HG03432 (cell line): ENCODE results near the gene LUZP1.
"Not testable (repeated sequence)": the region's sequence is repeated elsewhere in the genome, so short reads cannot be mapped to it uniquely, and the experiment has no call there.

Experiments used
- ATAC-seq: cut with Tn5 transposase; IDR thresholded peaks from one replicate; pipeline ENCODE4 v1.9.1; 2021; ENCODE audit warnings: mild to moderate bottlenecking, moderate library complexity; ENCODE audit not compliant: unreplicated experiment

The LUZP1 gene

DNA sequence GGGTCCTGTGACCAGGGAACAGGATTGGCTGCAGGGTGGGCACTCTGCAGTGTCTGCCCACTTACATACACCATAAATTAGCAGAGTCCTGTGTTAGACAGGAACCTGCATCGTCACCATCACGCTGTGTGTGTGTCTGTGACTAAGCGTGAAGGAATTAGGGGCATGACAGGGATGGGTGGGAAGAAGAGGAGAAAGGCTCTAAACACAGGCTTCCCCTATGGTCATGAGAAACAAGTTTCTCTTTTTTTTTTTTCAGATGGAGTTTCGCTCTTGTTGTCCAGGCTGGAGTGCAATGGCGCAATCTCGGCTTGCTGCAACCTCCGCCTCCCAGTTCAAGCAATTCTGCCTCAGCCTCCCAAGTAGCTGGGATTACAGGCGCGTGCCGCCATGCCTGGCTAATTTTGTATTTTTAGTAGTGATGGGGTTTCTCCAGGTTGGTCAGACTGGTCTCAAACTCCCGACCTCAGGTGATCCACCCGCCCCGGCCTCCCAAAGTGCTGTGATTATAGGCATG, 20.3 kb upstream of the LUZP1 start:
- ATAC-seq: not testable (repeated sequence)

DNA sequence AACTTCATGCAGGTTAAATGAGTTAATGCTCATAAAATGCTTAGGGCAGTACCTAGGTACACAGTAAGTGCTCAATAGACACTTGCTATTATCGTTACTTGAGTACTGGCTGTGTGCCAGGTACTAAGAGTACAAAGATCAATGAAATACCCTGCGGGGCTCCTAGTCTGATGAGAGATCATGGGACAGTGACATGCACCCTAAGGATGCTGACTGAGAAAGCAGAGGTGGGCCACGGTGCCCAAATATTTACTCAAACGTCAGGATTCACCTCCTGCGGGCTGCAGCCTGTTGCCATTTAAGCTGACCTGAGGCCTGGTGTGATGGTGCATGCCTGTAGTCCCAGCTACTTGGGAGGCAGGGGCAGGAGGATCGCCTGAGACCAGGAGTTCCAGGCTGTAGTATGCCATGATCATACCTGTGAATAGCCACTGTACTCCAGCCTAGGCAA, 19.8 kb upstream of the LUZP1 start:
- ATAC-seq: no peak

DNA sequence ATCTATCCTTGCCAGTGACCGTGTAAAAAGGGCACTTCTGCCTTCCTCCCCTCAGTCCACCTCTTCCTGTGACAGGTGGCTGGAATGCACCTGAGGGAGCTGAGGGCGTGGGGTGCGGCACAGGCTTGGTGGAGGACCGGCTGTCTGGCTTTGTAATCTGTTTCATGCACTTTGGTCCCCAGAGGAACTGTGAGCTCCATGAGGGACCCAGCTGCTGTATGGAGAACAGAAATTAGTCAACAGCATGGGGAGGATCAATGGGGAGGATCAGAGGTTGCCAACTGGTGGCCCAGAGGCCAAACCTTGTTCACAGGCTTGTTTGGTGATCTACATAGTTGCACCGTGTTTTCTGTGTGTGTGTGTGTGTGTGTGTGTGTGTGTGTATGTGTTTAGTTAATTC, 19.0 kb upstream of the LUZP1 start:
- no peak for ATAC-seq

DNA sequence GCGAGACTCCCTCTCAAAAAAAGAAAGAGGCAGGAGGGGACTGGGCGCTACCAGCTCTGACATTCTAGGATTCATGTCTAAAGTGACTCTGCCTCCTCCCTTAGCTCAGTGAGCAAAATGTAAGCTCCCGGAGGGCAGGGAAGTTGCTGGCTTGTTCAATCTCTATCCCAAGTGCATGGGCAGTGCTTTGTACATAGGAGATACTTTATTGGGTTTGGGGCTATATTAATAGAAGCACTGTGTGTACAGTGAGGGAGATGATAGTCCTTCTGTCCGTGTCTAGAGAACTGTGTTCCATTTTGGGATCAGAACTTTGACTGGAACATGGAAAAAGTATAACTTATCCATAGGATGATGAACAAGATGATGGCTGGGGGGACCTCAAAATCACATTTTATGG, 16.7 kb upstream of the LUZP1 start:
- no peak for ATAC-seq

DNA sequence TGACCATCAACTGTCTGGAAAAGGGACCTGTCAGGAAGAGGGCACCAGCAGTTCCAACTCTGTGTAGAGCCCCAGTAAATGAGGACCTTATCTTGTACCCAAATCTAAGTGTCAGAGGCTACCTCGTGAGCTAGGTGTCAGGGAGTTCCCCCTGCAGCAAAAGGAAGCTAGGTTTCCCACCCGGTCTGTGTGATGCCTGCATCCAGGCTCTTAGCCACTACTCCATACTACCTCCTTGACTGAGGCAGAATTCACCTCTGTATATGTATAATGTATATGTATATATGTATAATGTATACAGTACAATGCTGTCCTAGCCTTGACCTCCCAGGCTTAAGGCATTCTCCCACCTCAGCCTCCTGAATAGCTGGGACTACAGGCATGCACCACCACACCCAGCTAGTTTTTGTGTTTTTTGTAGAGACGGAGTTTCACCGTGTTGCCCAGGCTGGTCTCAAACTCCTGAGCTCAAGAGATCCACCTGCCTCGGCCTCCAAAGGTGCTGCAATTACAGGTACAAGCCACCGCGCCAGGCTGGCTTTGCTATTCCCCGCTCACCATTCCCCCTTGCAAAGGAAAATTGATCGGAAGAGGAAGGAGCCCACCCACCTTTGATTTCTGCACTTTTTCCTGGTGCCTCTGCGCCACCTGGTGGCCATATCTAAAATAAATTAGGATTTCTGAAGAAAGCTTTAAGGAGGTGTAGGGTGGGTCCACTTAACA, 15.7 kb upstream of the LUZP1 start:
- ATAC-seq: no peak

DNA sequence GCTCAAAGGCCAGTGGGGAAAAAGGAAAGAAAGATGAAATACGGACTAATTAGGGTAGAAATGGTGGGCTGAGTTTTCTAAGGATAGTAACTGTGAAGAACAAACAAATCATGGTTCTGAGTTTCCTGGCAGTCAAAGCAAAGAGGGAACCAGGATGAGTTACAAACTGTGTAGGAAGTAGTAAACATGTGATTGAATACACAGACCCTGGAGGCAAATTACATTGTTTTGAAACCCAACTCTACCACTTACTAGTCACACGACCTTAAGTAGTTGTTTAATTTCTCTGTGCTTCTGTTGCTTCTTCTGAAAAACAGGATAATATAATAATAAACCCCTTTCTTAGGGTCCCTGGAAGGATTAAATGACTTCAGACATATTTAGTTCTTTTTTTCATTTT, 11.2 kb upstream of the LUZP1 start:
- ATAC-seq: no peak

DNA sequence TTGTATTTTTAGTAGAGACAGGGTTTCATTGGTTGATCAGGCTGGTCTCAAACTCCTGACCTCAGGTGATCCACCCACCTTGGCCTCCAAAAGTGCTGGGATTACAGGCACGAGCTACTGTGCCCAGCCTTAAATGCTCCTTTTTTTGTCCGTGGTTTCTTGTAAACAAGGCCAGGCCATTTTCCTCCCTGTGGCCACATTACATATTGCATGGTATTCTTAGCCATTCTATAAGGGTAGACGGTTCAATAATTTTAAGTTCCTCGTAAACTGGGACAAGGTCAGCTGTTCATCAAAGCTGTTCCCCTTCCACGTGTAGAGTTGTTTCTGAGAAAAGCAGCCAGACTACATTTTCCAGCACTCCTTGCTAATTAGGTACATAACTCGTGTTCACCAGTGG, 10.3 kb upstream of the LUZP1 start:
- no peak for ATAC-seq

DNA sequence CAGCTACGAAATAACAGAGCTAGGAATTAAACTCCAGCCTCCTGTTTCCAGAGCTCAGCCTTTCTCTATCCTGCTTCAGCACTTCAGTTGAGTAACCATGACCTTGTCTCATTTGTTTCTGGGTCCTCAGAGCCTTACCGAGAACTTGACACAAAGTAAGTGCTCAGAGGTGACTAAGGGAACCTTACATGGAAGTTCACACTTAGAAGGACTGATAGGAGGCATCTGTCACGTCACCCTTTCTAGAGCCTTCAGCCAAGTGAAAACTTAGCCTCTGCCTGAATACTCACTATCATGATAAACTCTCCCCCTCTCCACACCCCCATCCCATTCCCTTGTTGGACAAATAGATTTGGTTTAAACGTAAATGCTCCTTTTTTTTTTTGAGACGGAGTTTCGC, 9.8 kb upstream of the LUZP1 start:
- no peak for ATAC-seq

DNA sequence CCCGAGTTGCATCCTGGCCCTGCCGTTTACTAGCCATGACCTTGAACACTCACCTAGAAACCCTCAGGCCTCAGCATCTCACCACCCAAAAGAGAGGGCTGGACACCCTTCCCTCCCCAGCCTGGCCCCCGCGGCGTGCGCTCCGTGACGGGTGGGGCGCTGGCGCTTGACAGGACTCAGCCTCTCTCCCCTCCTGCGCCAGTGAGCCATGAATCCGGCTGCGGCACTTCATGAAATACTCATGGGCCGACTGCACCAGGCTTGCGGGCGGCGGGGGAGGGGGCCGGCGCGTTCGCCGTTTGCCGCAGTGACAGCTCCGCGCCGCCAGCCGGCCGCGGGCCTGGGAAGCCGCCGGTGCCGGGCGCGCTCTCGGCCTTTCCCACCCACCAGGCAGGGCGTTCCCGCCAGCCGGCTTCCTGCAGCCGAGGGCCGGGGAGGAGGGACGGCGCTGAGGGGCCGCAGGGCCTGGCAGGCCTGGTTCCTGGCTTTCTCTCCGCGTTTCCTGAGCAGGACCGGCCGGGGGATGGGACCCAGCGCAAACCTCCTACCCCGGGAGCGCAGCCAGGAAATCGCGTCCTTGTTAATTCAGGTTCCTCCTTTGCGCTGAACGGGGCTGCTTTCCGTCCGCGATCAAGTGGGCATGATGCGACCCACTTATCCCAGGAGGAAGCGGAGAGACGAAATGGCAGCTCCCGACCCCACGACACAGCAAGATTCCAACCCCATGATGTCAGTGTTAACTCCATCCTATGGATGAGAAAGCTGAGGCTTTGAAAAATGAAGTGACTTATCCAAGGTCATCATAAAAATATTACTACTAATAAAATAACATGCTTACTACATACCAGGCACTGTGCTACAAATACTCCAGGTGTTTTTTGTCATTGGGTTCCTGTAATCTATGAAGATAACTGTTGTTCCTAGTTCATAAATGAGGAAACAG, 9.1 kb upstream of the LUZP1 start:
- peak; percentile 83 for ATAC-seq

DNA sequence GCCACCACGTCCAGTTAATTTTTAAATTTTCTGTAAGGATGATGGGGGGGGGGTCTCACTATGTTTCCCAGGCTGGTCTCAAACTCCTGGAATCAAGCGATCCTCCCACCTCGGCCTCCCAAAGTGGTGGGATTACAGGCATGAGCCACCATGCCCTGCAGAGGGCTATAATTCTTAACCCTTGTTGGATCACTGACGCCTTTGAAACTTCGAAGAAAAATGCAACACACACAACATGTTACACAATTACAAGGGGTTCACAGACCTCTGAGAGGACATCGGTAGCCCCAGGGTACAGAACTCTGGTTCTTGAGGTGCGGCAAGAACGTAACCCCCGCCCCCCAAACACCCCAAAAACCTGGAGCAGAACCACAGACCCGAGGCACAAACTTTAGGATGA, 8.4 kb upstream of the LUZP1 start:
- no peak for ATAC-seq

DNA sequence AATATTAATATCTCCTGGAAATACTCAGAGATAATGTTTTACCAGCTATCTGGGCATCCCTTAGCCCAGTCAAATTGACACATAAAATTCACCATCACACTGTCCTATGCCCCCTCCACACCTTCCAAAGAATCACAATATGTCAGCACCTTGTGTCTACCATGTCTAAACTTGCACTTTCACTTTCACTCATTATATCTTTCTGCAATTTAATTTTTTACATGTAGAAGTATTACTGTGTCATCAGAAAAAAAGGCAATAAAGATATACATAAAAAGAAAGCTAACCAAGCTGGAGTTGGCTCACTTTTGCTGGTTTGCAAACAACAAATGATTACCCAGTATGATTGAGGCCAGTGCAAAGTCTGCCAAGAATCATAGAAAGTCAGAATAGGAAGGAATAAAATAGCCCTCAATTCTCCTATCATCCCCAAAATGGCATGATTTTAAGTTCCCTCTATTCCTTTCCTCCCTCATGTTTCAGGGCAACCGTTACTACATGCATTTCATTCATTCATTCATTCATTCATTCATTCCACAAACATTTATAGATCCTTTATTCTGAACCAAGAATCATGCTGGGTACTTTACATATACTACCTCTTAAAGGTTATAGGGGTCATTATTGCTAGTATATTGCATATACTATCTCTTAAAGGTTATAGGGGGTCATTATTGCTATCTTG, 5.9 kb upstream of the LUZP1 start:
- no peak for ATAC-seq

DNA sequence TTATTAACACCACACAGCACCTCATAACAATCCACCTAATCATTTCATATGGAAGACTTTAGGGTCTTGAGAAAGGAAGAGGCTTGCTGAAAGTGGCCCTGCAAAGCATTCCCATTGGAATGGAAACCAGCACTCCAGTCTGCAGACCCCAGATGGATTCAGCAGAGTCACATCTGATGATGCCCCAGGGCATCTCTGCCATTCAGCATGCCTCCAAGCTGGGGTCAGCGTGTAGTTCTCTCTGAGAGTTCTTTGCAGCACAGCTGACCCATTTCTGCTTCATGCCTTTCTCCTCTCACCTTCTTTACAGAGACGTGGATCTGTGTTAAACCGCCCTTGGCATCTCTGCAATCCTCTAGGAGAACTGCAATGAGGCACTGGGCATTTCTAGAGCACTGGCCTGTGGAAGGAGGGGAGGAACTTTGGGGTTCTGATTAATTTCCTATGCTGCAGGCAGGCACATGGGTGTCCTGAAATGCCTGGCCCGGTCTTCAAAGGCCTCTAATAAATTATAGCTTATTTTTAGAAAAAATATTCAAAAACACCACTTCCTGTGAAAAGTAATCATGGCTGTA, 2.6 kb upstream of the LUZP1 start:
- ATAC-seq: no peak

DNA sequence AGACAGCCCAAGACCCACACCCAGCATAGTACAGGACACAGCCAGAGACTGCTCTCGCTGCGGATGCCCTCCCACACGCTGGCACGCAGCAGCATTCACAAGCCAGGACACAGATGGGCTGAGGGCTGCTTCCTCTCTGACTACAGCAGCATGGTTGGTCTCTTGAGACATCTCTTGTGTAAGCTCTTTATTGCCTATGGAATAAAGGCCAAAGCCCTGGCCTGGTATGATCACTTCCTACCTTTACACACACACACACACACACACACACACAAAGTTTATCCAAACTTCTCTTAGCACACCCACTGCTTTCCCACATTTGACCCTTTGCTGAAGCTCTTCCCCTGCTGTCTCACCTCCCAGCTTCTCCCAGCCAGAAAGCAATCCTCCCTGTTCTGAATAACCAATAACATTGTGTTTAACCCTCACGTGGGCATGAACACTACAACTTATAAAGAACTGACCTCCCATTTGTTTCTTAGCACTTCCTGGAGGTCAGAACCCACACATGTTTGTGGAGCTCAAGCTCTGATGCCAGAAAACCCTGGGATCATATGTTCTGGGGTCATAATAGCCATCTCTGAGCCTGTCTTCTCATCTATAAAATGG, 1.2 kb upstream of the LUZP1 start:
- no peak for ATAC-seq

DNA sequence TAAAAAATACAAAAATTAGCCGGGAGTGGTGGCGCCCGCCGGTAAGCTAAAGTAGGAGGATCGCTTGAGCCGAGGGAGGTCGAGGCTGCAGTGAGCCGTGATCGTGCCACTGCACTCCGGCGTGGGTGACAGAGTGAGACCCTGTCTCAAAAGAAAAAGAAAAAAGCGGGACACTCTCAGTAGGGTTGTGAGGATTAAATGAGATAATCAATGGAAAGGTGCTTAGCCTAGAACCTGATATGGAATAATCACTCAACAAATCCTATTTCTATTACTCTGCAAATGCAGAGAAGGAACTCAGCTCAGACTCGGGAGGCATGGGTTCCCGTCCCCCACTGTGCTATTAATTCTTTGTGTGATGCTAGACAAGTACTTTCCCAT, 529 bp upstream of the LUZP1 start:
- ATAC-seq: no peak

DNA sequence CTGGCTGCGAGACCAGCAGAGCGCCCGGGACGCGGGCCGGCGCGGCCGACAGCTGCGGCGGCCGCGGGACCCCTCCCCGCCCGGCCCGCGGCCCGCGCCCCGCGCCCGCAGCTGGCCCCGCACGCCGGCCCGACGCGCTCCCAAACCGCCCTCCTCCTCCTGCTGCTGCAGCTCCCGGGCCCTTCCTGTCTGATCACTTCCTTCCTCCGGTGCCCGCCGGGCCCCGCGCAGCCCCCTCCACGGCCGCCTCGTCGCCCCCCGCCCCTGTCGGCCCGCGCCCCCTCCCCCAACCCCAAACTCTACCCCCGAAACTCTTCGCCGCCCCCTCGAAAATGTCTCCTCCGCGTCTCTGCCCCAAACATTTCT, 594 bp downstream of the LUZP1 start:
- no peak for ATAC-seq

DNA sequence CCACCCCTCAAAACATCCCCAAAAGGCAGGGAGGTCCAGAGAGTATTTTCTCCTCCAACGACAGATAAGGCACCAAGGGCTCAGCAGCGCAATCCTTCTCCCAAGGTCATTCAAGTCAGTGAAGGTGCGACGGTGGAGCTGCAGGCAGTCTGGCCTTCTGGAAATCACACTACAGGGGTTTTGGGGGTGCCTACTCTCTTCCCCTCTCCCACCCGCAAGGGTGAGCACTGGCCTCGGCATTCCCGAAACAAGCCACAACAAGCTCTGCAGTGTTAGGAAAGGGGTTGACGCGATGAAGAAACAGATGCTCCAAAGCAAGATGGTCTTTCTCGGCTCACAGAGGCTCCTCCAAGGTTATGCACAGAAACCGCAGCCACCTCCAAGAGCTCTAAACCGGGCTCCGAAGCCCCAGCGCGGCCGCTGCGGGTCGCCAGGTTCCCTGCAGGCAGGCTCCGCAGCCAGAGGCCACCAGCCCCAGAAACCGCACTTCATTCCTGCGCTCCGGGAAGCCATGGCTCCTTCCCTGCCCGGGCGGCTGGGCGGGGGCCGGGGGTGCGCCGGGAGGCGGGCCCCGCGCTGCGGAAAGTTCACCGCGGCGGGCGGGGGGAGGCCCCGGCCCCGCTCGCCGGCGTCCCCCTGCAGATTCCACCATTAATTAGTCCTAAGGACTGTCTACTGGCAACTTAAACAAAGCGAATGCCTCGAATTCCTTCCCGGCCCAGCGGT, 1.1 kb downstream of the LUZP1 start:
- ATAC-seq: no peak

DNA sequence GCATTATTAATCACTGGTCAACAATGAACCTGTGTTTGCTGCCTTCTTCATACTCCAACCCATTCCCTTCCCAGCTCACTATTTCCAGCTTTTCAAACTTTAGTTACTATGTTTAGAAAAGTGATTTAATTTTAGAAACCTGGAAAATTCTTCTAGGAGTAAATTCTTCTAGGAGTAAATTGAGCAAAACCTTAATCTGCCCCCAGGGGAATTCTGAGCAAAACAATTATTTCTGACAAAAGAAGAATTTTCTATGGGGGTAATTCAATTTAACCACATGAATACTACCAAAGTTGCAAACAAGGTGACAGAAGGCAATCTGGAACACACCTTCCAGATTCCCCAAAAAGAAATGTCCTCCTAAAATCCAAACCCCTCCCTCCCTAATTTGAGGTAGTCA, 1.8 kb downstream of the LUZP1 start:
- no peak for ATAC-seq

DNA sequence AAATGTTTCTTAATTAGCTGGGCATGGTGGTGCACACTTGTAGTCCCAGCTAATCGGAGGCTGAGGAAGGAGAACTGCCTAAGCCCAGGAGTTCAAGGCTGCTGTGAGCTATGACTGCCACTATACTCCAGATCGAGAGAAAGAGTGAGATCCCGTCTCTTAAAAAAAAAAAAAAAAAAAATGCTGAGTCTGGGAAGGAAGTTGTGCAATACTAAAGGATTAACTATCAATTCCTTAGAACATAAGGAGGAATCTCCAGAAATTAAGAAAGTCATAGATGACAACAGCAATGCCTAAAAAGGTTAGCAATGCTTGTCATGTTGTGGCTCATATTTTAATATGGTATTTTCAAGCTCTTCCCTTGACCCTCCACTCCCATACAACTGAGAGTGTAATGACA, 5.3 kb downstream of the LUZP1 start:
- ATAC-seq: no peak

DNA sequence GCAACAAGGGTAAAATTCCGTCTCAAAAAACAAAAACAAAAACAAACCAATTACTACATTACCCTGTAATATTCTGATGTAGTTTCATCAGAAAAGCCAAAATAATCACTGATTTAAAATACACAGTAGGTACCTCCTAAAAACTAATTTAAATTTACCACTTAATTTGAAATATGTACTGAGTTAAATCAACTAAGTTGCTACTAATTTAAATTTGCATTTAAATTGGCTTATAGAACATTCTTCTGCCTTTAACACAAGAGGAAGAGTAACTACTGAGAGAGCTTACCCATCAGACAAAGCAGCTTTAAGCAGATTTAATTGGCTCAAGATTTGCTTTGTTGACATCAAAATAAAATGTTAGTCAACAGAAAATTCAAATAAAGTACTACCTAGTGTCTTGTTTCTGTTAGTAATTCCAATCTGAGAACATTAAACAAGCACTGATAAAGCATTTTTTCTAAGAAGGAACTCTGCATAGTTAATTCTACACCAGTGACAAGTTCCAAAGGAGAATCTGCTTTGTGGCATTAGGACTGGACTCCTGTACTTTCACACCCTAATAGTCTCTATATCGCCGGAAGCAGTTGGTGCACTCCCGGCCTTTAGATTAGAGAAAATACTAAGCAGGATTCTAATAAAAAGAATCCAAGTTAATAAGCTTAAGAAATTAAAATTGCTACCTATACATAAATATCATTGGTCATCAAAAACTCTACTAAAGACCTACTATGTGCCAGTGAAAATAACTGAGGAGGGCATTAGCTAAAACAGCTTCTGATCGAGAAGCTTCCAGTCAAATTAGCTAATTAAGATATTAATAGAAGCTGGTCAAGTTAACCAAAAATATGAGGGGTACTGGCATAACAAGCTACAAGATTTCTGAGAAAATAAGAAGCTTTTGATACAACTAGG, 8.4 kb downstream of the LUZP1 start:
- ATAC-seq: no peak
